HEK293 (cell line): Measurements from ENCODE around the gene PKHD1.
"Not testable (repeated sequence)": the region's sequence is repeated elsewhere in the genome, so short reads cannot be mapped to it uniquely, and the experiment has no call there.

Experiments
- CTCF ChIA-PET: fragments of 350-600 bp; formaldehyde crosslinking; extraction: SDS; loops from one replicate; lab custom pipeline; 2021; ENCODE audit warnings: antibody characterized with exemption; lab: Yijun Ruan, JAX
- POLR2A ChIA-PET: fragments of 300-600 bp; formaldehyde crosslinking; extraction: SDS; loops from one replicate; lab custom pipeline; 2020; ENCODE audit warnings: antibody characterized with exemption, inconsistent platforms; lab: Yijun Ruan, JAX
- H3K27ac ChIP-seq: fragments of 200-500 bp; sonication (Bioruptor generic); 2 replicates; pipeline ENCODE4 v1.5.1; 2014; ENCODE audit warnings: low read depth, low read length, control low read depth, inconsistent platforms; ENCODE audit errors: extremely low read depth
- H3K36me3 ChIP-seq, 2 experiments: fragments of 200-500 bp in 1 of 2; sonication (Bioruptor generic) in 1 of 2; 1 replicate in 1 of 2; 2 replicates in 1 of 2; pipeline ENCODE4 v1.5.1; 2014 to 2017; ENCODE audit warnings: inconsistent platforms in 2 of 2, low read length in 2 of 2; ENCODE audit not compliant: control insufficient read depth in 2 of 2, insufficient read depth in 1 of 2
- H3K4me1 ChIP-seq: fragments of 200-500 bp; sonication (Bioruptor generic); 2 replicates; pipeline ENCODE4 v1.5.1; 2014; ENCODE audit warnings: mild to moderate bottlenecking, low read length, inconsistent platforms; ENCODE audit not compliant: control insufficient read depth, insufficient read depth
- H3K4me3 ChIP-seq: 2 replicates; pipeline ENCODE4 v1.5.1; 2011; ENCODE audit warnings: low read depth, mild to moderate bottlenecking, control low read depth, low read length, moderate library complexity
- H3K9me3 ChIP-seq: fragments of 200-500 bp; sonication (Bioruptor generic); 2 replicates; pipeline ENCODE4 v1.5.1; 2014; ENCODE audit warnings: low read depth, low read length, inconsistent platforms; ENCODE audit not compliant: control insufficient read depth, insufficient read depth
- GFI1B ChIP-seq: fragments of 450-650 bp; formaldehyde crosslinking; IDR thresholded peaks from 2 replicates; pipeline ENCODE4 v1.5.1; 2016; ENCODE audit warnings: missing biosample characterization, missing genetic modification characterization
- HIC1 ChIP-seq: fragments of 450-650 bp; formaldehyde crosslinking; IDR thresholded peaks from 2 replicates; pipeline ENCODE4 v1.5.1; 2016; ENCODE audit warnings: missing biosample characterization, missing genetic modification characterization
- PRDM6 ChIP-seq: fragments of 450-650 bp; formaldehyde crosslinking; IDR thresholded peaks from 2 replicates; pipeline ENCODE4 v1.5.1; 2017; ENCODE audit warnings: missing biosample characterization, missing genetic modification characterization
- SP3 ChIP-seq: fragments of 450-650 bp; formaldehyde crosslinking; IDR thresholded peaks from 2 replicates; pipeline ENCODE4 v1.5.1; 2016; ENCODE audit warnings: missing biosample characterization, missing genetic modification characterization
- ZBTB26 ChIP-seq: fragments of 450-650 bp; formaldehyde crosslinking; optimal IDR thresholded peaks from 2 replicates; pipeline ENCODE3; 2016; ENCODE audit warnings: missing biosample characterization, mild to moderate bottlenecking, missing genetic modification characterization
- ZFHX2 ChIP-seq: fragments of 450-650 bp; formaldehyde crosslinking; conservative IDR thresholded peaks from 2 replicates; pipeline ENCODE4 v1.5.1; 2016; ENCODE audit warnings: missing biosample characterization, missing genetic modification characterization
- ZFP69B ChIP-seq: fragments of 450-650 bp; formaldehyde crosslinking; IDR thresholded peaks from 2 replicates; pipeline ENCODE4 v1.5.1; 2016; ENCODE audit warnings: missing biosample characterization, missing genetic modification characterization
- ZNF112 ChIP-seq: fragments of 450-650 bp; formaldehyde crosslinking; IDR thresholded peaks from 2 replicates; pipeline ENCODE4 v1.5.0; 2017; ENCODE audit warnings: missing biosample characterization, missing genetic modification characterization
- ZNF18 ChIP-seq: fragments of 450-650 bp; formaldehyde crosslinking; IDR thresholded peaks from 2 replicates; pipeline ENCODE4 v1.5.1; 2016; ENCODE audit warnings: missing biosample characterization, missing genetic modification characterization
- ZNF280C ChIP-seq: fragments of 450-650 bp; formaldehyde crosslinking; IDR thresholded peaks from 2 replicates; pipeline ENCODE4 v1.5.1; 2016; ENCODE audit warnings: missing biosample characterization, missing genetic modification characterization
- ZNF544 ChIP-seq: fragments of 450-650 bp; formaldehyde crosslinking; IDR thresholded peaks from 2 replicates; pipeline ENCODE4 v1.5.0; 2017; ENCODE audit warnings: missing biosample characterization, missing genetic modification characterization
- ZNF626 ChIP-seq: fragments of 450-650 bp; sonication (Bioruptor Pico); formaldehyde crosslinking; IDR thresholded peaks from 2 replicates; pipeline ENCODE4 v1.5.1; 2018; ENCODE audit warnings: missing biosample characterization, missing genetic modification characterization, inconsistent platforms
- ZNF677 ChIP-seq: fragments of 450-650 bp; IDR thresholded peaks from 2 replicates; pipeline ENCODE4 v1.5.0; 2018; ENCODE audit warnings: missing biosample characterization, mild to moderate bottlenecking, missing genetic modification characterization, moderate library complexity
- ZNF704 ChIP-seq: fragments of 450-650 bp; formaldehyde crosslinking; IDR thresholded peaks from 2 replicates; pipeline ENCODE4 v1.5.1; 2016; ENCODE audit warnings: missing biosample characterization, missing genetic modification characterization
- ZNF768 ChIP-seq: fragments of 450-650 bp; formaldehyde crosslinking; IDR thresholded peaks from 2 replicates; pipeline ENCODE4 v1.5.1; 2018; ENCODE audit warnings: missing biosample characterization, mild to moderate bottlenecking, missing genetic modification characterization

The PKHD1 gene

GRCh38 chr6:51983564-51983963, 103.8 kb downstream of the PKHD1 start (continued):
- TF ChIP-seq HIC1 (no peak), ZNF768 (tag by site-specific recombination) (no peak)
- TF ChIP-seq, all 188 proteins: peak for 0

GRCh38 chr6:51982695-51983094, 104.7 kb downstream of the PKHD1 start:
- POLR2A ChIA-PET, H3K4me3 ChIP-seq, H3K27ac ChIP-seq, H3K9me3 ChIP-seq, H3K36me3 ChIP-seq, H3K4me1 ChIP-seq: not testable (repeated sequence)
- CTCF ChIA-PET = interaction anchor here (0.6 kb wide), 1 partner anchor 41 kb away, joined by 3 read pairs; no protein-coding TSS in a partner anchor

GRCh38 chr6:51976374-51976773, 111.0 kb downstream of the PKHD1 start:
- Histone ChIP-seq H3K4me1 (no peaks in the 10 kb centered on the region), H3K4me3 (no peak overlapping the region), H3K36me3 (no peaks in the 10 kb centered on the region), H3K27ac (no peak overlapping the region), H3K9me3 (no peaks in the 10 kb centered on the region)
- POLR2A ChIA-PET = no interaction called here
- CTCF ChIA-PET = interaction anchor here (5.2 kb wide), 1 partner anchor 16 kb away, joined by 33 read pairs; no protein-coding TSS in a partner anchor
- no peak for TF ChIP-seq ZNF626 (tag by site-specific recombination)
- no peak for TF ChIP-seq ZFP69B (tag by site-specific recombination)
- no peak for TF ChIP-seq ZFHX2 (tag by site-specific recombination)
- TF ChIP-seq GFI1B = no peak
- no peak for TF ChIP-seq ZNF112 (tag by site-specific recombination)
- TF ChIP-seq ZNF677 (tag by site-specific recombination) = no peak
- no peak for TF ChIP-seq SP3 (tag by site-specific recombination)
- TF ChIP-seq ZNF18 (tag by site-specific recombination) = no peak
- no peak for TF ChIP-seq ZNF280C (tag by site-specific recombination)
- TF ChIP-seq HIC1 = no peak
- TF ChIP-seq PRDM6 (tag by site-specific recombination) = no peak
- TF ChIP-seq ZNF704 = no peak
- no peak for TF ChIP-seq ZNF544 (tag by site-specific recombination)
- TF ChIP-seq ZBTB26 (tag by site-specific recombination) = no peak
